ENCODE measurements around the gene SH3GL1.

Gene SH3GL1

DNA sequence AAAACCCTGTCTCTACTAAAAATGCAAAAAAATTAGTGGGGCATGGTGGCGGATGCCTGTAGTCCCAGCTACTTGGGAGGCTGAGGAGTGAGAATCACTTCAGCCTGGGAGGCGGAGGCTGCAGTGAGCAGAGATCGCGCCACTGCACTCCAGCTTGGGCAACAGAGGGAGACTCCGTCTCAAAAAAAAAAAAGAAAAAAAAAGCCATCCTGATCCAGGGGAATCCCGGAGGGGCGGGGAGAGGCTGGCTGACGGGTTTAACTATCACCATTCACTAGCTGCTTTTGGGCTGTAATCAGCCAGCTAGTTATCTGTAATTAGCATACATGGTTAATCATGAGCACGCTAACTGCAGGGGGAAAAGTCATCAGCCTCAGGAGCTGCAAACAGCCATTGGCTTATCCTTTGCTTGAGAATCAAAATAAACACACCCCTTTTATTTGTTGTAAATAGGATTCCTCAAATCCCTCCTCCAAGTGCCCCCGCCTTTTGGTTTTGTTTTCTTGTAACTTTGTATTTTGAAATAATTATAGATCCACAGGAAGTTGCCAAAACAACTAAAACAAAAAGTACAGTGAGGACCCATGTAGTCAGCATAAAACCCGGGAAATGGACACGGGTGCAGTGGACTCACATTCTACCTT is 86.4 kb downstream of the SH3GL1 start:
- DNase-seq (ENCODE audit: low spot score), result no peak
